Measurements from ENCODE around the gene RIBC2.

GRCh38 chr22:45428391-45429385, 15.2 kb downstream of the RIBC2 start:
- TF ChIP-seq POLR2A (IDR thresholded peaks at IDR 0.05) (no peak), CTCF (IDR thresholded peaks at IDR 0.05) (no peak)
